ENCODE measurements around the gene CARD11. TPM values are rescaled to one million over a fixed set of nuclear protein-coding genes. Genes with fewer than 3 reads are reported as not detected.

Gene CARD11
- total RNA-seq, 2 donors from 2014 or later = 0.87 to 2.4 TPM

DNA sequence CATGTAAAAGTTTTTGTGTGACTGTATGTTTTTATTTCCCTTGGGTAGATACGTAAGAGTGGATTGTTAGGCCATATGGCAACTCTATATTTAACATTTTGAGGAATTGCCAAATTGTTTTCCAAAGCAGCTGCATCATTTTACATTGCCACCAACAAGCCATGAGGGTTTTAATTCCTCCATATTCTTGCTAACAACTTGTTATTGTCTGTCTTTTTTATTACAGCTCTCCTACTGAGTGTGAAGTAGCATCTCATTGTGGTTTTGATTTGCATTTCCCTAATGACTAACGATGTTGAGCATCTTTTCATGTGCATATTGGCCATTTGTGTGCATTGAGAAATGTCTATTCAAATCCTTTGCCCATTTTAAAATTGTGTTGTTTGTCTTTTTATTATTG, 94.9 kb downstream of the CARD11 start:
- H3K9me3 ChIP-seq = no peaks in the 10 kb centered on the region
- H3K27ac ChIP-seq = no peak overlapping the region
- WGBS = 58% methylated on average over 2 of the region's 2 CpGs
- TF ChIP-seq POLR2A (IDR thresholded peaks at IDR 0.05) = no peak
- TF ChIP-seq, protein P1, sequence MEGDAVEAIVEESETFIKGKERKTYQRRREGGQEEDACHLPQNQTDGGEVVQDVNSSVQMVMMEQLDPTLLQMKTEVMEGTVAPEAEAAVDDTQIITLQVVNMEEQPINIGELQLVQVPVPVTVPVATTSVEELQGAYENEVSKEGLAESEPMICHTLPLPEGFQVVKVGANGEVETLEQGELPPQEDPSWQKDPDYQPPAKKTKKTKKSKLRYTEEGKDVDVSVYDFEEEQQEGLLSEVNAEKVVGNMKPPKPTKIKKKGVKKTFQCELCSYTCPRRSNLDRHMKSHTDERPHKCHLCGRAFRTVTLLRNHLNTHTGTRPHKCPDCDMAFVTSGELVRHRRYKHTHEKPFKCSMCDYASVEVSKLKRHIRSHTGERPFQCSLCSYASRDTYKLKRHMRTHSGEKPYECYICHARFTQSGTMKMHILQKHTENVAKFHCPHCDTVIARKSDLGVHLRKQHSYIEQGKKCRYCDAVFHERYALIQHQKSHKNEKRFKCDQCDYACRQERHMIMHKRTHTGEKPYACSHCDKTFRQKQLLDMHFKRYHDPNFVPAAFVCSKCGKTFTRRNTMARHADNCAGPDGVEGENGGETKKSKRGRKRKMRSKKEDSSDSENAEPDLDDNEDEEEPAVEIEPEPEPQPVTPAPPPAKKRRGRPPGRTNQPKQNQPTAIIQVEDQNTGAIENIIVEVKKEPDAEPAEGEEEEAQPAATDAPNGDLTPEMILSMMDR (IDR thresholded peaks at IDR 0.05) = no peak
- no peak for TF ChIP-seq POLR2AphosphoS5 (IDR thresholded peaks at IDR 0.05)
- H3K27me3 ChIP-seq (replicated peaks; ENCODE audit: insufficient read depth) = no peaks in the 10 kb centered on the region
- no peaks in the 10 kb centered on the region for H3K4me1 ChIP-seq (replicated peaks)
- H3K36me3 ChIP-seq = no peaks in the 10 kb centered on the region
- intact Hi-C loops (cut with DNase I) = no loop called here
- H3K4me3 ChIP-seq = no peak overlapping the region
- no peak for DNase-seq (ENCODE audit: low spot score)

DNA sequence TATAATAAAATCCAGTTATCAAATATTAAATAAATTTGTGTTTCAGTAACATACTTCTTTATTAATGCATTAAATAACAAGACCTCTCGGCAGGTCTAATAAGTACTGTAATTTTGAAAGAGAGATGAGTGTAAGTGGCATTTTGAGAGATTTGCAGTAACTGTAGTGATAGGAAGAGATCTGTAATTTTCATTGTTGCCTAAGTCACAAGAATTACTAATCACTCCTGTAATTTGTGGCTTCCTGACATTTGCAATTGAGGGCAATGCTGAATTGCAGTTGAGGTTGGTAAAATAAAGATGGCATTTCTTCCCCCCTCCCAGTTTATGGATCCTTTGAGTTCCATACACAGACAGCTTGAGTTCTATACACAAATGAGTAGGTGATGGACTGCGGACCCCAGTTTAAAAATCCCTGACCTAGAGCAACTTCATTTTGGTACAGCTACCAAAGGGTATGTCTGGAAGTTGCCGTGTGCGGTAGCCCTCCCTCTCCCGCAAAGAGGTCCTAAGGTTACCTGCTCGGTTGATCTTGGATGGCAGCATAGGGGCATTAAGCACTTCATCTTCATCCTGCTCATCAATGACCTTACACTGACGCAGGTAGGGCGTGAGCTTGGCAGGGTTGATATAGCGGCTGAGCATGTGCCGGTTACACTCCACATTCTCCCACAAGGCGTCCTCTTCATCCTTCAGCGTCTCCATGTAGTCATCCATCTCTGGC, 96.4 kb downstream of the CARD11 start:
- Histone ChIP-seq H3K9me3 (no peaks in the 10 kb centered on the region), H3K36me3 (no peaks in the 10 kb centered on the region), H3K27ac (no peak overlapping the region), H3K4me3 (no peak overlapping the region), H3K4me1 (replicated peaks) (no peaks in the 10 kb centered on the region), H3K27me3 (replicated peaks; ENCODE audit: insufficient read depth) (no peaks in the 10 kb centered on the region)
- DNase-seq (ENCODE audit: low spot score) = no peak
- TF ChIP-seq, protein P1 (IDR thresholded peaks at IDR 0.05) = no peak
- TF ChIP-seq POLR2AphosphoS5 (IDR thresholded peaks at IDR 0.05) (no peak), POLR2A (IDR thresholded peaks at IDR 0.05) (no peak)
- 93% methylated on average over 12 of the region's 12 CpGs for WGBS
- intact Hi-C loops (cut with DNase I) = no loop called here

DNA sequence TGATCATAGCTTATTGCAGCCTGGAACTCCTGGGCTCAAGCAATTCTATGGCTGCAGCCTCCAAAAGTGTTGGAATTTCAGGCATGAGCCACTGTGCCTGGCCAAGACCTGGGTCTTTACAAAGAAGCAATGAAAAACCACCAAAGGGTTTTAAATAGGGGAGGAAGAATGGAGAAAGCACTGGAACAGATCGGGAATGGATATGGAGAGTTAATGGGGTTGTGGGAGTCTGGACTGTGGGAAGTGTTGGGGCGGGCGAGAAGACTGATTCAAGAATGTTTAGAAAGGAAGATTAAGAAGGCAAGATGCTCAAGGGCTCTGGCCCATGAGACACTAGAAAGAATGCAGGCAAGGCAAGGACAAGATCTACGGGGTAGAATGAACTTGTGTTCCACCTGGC, 98.5 kb downstream of the CARD11 start:
- Histone ChIP-seq H3K36me3 (no peaks in the 10 kb centered on the region), H3K27me3 (replicated peaks; ENCODE audit: insufficient read depth) (no peaks in the 10 kb centered on the region), H3K4me1 (replicated peaks) (no peaks in the 10 kb centered on the region), H3K4me3 (no peak overlapping the region), H3K27ac (no peak overlapping the region), H3K9me3 (no peaks in the 10 kb centered on the region)
- intact Hi-C loops (cut with DNase I) = no loop called here
- TF ChIP-seq POLR2AphosphoS5 (IDR thresholded peaks at IDR 0.05) = no peak
- TF ChIP-seq, protein P1 (IDR thresholded peaks at IDR 0.05) = no peak
- no peak for TF ChIP-seq POLR2A (IDR thresholded peaks at IDR 0.05)
- DNase-seq (ENCODE audit: low spot score) = no peak
- 86% methylated on average over 4 of the region's 4 CpGs for WGBS

DNA sequence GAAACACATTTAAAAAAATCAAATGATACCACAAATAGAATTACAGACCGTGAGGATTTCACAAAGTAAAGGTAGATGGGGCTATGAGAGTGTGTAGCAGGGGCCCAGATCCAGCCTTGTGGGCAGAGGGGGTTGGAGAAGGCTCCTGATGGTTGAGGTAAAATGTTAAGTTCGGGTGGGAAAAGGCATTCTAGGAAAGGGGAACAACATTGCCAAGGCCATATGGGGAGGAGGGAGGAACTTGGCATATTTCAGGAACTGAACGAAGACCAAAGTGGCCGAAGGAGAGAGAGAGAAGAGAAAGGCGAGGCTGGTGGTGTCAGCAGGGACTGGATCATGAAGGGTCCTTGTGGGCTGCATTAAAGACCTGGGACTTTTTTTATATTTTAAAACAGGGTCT, 98.9 kb downstream of the CARD11 start:
- WGBS = 85% methylated on average over 5 of the region's 5 CpGs
- H3K4me3 ChIP-seq = no peak overlapping the region
- H3K4me1 ChIP-seq (replicated peaks) = no peaks in the 10 kb centered on the region
- TF ChIP-seq POLR2A (IDR thresholded peaks at IDR 0.05) (no peak), POLR2AphosphoS5 (IDR thresholded peaks at IDR 0.05) (no peak)
- TF ChIP-seq, protein P1 (IDR thresholded peaks at IDR 0.05) = no peak
- intact Hi-C loops (cut with DNase I) = no loop called here
- no peaks in the 10 kb centered on the region for H3K9me3 ChIP-seq
- H3K36me3 ChIP-seq = no peaks in the 10 kb centered on the region
- no peak for DNase-seq (ENCODE audit: low spot score)
- H3K27me3 ChIP-seq (replicated peaks; ENCODE audit: insufficient read depth) = no peaks in the 10 kb centered on the region
- H3K27ac ChIP-seq = no peak overlapping the region
